ENCODE data around the gene CELSR1.

Gene CELSR1

DNA sequence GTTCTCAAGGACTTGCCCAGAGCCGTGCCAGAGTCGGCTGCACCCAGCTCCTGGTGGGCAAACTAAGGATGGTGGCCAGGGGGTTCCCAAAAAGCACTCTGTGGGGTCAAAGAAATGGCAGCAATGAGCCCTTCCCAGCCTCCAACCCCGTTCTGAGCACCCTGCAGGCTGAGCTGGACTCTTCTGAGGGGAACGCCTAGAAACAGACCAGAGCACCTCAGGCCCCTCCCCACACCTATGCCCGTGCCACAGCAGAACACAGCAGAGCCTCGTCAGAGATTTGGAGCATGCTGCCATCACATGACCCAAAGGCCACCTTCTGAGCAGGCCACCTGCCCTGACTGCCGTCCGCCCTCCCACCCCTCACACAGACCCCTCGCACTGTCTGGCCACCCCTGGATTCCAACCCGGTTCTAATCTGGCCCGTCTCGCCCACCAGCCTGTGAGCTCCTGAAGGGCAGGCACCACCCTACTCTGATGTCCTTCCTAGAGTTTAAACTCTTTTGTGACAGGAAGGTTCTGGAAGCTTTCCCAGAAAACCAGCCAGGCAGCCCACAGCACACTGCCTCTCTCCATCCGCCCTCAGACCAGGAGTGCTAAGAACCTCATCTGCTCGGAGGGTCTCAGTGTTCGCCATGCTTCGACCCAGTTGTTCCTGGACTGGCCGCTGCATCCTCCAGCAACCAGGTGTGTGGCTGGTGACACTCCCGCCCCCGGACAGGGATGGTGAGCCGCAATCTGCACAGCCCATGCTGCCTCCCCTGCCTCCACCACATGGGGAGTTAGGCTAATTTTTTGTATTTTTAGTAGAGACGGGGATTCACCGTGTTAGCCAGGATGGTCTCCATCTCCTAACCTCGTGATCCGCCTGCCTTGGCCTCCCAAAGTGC is 97.6 kb downstream of the CELSR1 start:
- no peak for DNase-seq

DNA sequence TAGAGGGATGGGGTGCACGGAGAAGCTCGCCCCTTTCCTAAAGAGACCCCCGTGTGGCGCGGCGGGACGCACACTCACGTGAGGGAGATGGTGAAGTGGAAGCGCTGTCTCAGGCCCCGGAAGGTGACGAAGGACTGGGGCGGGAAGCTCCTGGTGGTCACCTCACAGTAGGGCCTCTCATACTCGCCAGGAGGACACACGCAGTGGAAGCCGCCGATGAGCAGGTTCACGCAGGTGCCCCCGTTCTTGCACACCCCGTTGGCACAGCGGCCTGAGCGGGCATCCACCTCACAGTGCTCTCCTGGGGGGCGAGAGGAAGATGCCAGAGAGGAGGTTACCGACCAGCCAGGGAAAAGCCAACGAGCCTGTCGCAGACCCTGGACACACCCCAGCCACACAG is 98.3 kb downstream of the CELSR1 start:
- no peak for DNase-seq

DNA sequence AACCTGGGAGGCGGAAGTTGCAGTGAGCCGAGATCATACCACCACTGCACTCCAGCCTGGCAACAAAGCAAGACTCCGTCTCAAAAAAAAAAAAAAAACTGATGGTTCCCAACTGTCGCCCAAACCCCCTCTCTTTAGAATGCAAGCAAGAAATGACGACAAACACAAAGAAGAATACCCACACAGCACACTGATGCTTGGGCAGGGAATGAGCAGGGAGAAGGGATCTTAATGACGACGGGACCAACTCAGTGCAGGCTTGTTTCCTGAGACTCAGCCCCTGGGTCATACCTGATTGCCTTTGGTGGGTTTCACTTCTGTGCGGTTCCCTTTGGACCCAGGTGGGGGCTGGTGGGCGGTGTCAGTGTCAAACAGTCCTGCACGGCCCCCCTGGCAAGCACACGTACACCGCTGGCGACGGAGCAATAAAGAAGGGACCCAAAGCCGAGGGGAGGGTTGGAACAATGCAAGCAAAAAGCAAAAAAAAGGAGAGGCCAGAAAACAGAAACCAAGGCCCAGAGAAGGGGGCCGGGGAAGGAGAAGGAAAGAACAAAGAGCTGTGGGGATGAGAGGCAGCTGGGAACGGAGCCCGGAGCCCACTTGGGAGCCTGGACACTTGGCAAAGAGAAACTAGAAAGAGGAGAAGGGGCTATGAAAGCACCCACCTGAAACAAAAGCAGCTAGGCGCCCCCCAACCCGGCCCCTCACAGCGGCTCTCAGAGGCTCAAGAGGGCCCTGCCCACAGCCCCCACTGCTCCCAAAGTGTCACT is 99.6 kb downstream of the CELSR1 start:
- no peak for DNase-seq

DNA sequence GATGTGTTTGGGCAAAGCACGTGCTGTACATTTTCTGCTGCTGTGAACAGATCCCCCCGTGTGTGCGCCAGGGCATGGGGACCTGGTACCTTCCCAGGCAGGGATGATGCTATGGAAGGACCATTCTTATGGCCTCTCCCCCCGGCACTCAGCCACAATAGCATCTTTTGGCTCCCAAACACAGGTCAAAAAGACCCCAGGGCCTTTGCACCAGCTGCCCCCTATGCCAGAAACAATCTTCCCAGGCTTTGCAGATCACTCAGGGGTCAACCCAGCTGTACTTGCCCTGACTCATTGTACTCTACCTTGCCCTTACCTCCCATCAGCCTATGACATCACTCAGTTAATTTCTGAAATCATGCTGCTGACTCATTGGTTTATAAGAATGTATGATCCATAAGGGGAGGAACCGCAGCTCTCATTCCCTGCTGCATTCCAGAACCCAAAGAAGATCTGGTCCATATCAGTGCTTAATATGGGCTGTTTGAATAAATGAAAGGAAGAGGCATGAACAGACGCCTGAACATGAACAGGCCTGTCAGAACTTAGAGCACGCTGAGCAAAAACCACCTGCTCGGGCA is 100.7 kb downstream of the CELSR1 start:
- DNase-seq, result no peak

DNA sequence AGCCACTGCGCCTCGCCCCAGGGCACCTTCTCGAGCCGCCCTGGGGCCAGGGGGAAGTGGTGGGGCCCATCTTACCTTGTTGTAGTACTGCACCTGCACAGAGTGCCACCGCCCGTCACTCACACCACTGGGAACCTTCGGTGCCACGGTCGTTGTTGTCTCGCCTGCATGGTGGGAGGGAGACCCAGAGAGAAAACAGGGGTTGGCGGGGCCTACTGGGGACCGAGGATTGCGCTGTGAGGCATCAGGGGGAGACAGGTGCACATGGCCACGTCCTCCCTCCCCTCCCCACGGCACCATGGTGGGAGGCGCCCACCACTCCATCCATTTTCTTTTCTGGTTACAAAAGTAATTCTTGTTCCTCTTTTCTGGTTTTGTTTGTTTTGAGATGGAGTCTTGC is 104.1 kb downstream of the CELSR1 start:
- DNase-seq, result no peak

DNA sequence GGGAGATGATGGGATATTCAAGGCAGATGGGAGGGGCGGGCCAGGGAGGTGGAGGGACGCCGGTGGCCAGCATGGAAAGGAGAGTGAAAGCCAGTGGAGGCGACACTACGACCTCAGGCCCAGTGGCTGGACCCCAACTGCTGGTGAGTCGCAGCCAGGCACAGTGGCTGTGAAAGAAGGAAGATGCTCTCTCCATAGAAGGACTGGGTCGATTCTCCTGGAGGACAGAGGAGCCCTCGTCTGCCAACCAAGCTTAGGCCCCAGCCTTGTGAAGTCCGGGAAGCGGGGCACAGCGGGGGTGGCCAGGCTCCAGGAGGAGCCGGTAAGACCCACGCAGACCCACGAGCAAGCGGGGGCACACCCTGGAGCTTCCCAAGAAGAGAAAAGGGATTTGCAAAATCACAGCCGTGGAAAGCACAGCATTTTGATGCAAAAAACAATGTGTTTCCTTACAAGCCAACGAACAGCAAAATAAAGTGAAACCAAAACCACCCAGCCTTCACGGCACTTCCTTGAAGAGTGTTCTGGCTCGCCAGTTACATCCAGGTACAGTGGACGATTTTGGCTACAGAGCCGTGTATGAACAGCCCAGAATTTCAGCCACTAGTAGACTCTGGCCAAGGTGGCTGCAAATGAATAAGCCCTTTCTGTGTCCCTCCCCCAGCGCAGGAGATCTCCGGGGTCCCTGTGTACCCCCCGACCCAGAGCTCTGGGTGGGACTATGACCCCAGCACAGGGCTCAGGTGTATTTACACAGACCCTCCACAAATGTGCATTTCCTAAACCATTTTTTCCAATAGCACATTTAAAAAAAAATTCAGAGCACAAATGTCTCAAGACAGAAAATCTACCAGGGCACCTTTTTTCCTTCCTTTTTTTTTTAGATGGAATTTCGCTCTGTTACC is 105.0 kb downstream of the CELSR1 start:
- DNase-seq, result no peak

DNA sequence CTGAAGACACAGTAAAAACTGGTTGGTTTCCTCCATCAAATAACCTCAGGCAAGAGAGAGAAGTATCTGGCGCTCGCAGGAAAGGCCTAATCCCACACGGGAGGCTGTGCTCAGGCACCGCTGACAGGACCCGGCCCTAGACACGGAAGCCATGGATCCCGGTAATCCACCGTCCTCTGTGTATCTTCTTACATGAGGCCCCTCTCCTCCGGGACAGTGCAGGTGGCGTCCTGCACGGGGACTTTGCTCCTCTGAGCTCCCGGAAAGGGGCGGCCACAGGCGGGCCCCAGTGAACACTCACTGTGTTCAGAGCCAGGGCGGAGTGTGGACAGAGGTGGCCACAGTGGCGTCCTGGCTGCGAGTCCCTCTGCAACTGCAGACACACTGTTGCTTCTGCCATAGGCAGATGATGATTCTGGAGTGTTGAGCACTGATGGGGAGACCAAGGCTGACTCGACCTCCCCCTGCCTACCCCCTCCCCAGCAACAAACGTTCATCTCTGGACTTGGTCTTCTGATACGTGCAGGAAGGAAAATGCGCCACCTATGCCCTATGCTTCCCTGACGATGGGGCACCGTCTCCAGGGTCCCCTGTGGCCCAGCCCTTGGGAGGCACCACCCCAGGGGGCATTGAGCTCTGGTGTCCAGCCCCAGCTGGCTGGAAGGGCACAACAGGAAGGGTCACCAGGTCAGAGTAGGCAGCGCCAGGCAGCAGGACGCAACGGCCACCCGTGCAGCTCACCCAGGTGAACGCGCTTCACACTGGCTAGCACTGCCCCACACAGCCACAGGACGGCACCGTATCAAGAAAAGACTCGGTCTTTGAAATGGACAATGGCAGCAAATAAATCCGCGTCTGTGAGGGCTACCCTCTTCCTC is 106.2 kb downstream of the CELSR1 start:
- DNase-seq, result no peak

DNA sequence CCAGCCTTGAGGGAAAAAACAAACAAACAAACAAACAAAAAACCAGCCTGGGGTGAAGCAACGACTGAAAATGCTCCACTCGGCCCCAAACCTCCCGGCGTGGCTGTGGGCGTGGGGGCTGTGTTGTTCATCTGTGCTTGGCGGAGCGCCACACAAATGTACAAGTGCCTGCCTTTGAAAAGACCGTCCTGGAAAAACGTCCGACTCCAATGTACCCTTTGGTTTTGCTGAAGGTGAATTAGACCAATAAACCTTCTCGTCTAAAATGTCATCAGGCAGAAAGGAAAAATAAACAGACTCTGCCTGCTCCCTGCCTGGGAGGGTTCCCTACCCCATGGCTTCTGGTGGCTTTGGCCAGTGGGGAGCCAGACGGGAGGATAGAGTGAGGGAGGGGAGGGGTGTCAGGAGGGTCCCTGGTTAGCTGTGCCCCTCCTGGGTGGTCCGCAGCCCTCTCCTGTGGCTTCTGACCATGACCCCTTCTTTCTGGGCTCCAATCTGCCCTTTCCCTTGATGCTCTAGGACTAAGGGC is 108.0 kb downstream of the CELSR1 start:
- no peak for DNase-seq

DNA sequence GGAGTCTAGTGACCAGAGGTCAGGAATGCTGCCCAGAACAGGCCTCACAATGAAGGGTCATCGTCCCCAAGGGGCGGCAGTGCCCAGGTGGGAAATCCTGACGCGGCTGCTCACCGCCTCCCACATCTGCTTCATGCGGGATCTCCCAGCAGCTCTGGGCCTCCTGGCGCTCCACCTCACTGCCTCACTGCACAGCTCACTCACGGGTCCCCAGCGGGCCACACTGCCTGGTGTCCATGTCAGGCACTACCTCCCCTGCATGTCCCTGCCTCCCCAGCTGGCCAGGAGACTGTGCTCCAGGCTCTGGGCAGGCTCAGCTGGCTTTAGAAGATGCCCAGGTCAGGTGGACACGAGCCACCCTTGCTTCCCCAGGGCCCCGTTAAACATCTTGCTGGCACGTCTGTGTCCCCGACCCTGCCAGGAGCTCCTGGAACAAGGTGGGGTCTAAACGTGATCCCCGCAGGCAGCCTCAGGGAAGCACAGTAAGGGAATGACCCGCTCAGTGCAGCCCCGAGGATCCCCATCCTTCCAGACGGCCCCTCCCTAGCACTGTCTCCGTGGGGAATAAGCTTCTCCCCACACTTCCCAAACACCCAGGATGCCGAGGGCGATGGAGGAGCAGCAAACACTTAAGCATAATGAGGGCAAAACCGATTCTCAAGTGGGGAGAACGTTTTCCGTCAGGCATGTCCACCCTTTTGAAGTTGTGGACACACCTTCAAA is 108.7 kb downstream of the CELSR1 start:
- DNase-seq, result no peak

DNA sequence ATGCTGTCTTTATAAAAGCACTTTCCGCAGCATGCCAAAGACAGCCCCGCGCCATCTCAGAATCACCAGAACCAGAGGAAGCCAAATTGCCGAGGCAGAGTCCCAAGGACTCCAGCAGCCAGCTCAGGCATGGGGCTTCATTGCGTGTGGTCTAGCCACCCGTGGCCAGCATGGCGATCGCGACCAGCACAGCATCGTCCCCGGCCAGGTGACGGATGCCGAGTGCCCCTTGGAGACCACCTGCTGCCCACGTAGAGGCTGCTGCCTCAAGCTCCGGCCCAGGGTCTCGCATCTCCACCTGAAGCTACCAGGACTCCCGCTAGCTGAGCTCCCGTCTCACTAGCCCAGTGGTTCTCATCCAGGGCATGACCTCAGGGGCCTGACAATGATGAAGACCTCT is 109.2 kb downstream of the CELSR1 start:
- no peak for DNase-seq

DNA sequence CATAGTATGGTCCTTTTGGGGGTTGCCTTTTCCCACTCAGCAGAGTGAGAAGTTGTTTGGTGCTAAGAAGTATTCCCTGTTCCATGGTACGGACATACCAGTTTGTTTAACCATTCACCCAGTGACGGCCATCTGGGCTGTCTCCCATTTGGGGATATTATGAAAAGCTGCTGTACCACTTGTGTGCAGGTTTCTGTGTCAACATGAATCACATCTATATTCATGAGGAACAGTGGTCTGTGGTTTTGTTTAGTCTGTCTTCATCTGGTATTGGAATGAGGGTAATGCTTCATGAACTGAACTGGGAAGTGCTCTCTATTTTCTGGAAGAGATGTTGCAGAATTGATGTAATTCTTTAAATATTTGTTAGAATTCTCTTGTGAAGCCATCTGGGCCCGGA is 112.4 kb downstream of the CELSR1 start:
- DNase-seq, result no peak

DNA sequence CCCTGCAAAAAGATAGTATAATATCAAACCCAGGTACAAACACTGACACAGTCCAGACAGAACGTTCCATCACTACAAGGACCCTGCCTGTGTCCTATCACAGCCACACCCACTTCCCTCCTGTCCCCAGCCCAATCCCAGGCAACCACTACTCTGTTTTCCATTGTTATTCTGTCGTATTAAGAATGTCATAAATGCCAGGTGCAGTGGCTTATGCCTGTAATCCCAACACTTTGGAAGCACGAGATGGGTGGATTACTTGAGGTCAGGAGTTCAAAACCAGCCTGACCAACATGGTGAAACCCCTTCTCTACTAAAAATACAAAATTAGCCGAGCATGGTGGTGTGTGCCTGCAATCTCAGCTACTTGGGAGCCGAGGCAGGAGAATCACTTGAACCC is 112.9 kb downstream of the CELSR1 start:
- DNase-seq, result no peak

DNA sequence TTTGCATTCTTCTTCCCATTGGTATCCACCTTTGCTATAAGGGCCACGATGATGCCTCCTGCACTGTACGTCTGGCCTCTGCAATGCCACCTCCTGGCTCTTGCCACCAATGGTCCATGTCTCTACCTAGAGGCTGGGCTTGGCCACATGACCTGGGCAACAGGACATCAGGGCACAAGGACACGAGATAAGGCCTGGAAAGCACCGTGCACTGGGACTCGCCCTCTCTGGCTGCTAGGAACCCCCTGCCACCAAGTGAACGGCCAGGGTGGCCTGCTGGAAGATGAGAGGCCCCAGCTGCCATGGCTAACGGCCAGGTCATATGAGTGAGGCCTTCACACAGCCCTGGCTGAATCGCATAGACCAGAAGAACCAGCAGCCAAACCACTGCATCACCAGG is 114.5 kb downstream of the CELSR1 start:
- no peak for DNase-seq

DNA sequence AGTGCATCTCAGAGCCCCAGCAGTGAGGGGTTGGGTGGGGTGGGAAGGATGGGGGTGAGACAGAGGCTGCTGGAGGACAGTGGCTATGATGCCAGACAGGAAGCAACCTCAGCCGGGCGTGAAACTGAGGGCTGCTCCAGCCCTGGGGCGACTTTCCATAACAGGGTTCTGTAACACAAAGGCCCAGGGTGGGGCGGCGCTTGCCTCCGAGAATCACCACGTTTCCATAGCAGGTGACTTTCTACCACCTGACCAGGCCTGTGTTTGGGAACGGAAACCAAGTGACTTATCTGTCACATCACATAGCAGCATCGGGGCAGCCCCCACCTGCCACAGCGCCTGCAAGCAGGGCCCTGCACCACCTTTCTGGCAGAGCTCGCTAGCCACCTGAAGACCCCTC is 116.2 kb downstream of the CELSR1 start:
- no peak for DNase-seq

DNA sequence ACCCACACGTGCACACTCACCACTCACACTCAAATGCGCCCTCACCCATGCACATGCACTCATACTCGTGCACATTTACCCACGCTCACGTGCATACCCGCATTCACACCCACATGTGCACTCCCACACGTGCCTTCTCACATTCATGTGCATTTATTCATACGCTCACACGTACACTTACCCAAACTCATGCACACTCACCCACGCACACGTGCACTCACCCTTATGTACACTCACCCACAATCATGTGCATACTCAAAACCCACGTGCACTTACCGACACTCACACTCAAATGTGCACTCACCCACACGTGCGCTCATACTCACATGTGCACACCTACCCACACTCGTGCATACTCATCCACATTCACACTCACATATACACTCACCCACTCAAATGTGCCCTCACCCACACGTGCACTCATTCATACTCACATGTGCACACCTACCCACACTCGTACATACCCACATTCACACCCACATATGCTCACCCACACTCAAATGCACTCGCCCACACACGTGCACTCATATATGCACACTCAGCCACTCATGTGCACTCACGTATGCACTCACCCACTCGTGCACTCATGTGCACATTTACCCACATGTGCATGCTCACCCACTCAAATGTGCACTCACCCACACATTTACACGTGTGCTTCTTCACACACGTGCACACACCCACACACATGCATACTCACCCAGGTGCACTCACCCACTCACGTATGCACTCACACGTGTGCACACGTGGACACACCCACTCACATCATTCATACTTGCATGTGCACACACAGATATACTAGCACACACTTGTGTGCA is 117.5 kb downstream of the CELSR1 start:
- no peak for DNase-seq

DNA sequence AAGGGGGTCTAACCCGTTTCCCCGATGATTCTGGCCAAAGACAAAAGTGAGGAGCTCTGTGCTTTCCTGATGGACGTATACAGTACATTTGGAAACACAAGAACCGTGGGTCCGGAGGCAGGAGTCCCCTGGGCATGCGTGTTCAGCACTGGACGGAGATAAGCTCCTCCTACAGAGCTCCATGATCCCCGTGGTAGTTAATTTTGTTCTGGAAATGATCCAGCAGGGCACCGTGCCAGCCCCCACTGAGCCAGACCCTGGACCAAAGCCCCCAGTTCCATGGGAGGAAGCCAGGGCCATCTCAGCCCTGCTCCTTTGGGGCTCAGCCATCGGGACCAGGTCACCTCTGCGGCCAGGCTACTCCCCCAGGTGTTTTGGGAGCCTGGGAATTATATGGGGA is 118.6 kb downstream of the CELSR1 start:
- DNase-seq, result no peak

DNA sequence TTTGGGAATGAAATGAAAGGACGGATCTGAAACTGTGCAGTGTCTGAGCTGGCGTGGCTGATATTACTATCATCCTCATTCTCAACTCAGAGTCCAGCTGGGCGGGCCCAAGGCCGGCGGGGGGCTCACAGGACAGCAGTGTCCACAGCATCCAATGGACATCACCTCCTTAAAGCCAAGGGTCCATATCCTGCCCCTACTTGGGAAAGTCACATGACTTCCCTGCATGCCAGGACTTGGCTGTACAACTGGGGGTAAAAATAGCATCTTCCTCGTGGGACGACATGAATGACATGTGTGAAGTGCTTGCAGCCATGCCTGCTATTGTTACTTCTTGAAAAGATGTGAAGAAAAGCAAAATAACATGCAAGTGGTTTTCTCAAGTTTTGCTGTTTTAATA is 119.7 kb downstream of the CELSR1 start:
- DNase-seq, result no peak

DNA sequence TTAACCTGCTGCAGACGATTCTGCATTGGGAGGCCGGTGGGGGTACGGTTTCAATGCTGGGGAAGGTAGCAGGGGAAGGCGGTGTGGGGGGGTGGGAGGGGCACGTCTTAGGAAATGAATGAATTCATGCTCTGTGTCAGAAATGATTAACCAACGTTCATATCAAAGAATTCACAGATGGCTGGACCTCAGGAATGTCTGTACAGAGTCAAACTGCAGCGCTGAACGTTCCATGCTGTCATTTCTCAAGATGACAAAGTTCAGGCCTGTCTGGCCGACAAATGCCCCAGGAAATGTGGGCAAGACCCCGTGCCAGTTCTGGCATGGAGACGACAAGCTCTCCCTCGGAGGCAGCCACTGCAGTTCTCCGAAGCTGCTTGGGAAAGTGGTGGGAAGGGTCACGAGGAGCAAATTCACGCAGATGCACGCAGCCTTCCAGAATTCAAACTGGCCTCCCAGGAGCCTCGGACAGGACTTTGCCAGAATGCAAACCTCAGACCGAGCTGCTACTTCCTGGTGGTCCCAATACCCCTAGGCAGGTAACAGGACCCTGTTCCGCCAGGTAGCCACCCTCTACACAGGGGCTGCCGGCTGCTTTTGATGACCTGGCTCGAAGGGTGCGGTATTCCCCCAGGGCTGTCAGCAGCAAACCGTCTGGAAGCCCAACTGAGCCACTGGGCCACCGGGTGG is 120.4 kb downstream of the CELSR1 start:
- DNase-seq, result no peak

DNA sequence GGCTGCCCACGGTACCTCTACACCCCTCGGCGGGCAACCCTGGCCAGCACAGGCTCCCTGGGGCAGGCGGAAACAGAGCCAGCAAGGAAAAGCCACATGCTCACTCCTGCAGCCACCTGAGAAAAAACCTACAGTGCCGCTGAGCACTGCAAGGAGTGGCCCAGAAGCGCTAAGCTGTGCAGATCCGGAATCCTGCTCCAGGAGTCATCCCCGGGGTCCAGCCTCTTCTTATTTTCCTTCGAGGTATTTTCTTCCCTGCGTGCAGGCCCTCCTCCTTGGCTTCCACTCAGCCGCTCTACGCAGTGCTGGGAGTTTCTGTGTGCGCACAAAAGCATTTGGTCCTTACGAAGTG is 120.9 kb downstream of the CELSR1 start:
- DNase-seq, result no peak

Measured in NCI-H748 treated with DMSO at 0.1 percent for 48 hours (cell line).